Activated CD4-positive, alpha-beta T cell treated with anti-CD3 and anti-CD28 coated beads, Interleukin-10, Interleukin-2, amounts not matched to agents 100 ng/mL and 50 ng/mL, durations not matched to agents 16 hours and 8 hours (primary cell): ENCODE results near the gene KIF6.
A peak's percentile ranks its signal among the peaks of the same experiment; 100 is the strongest.

ENCODE experiments used
- DNase-seq: peaks from one replicate; pipeline ENCODE4 v3.0.0-alpha.2; 2020

The KIF6 gene

DNA sequence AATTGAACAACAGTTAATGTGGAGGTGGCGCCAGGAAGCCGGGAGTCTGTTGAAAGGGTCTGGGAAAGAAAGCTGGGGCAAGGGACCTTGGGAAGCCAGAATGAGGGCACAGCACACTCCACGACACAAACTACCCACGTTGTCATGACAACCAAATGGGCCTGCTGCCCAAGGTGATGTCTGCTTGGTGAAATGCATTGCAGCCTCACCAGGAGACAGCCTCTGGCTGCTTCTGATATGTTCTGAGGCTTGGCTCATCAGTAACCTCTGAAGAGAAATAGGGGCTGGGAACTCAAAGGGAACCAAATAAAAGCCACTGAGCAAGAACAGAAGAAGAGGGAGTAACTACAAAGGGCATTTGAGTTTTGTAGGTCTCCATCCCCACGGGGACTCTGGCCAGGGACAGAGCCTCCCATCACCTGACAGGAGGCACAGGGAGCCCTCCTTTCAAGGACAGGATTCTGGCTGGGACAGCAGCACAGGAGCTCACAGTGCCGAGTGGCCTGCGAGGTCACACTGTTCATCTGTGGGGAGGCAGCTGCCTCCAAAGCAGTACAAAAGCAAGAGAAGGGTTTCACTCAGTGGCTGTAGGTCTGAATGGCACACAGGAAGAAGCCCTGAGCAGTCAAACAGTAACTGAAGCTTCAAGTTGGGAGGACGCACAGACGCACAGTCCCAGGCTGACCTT lies 358.1 kb downstream of the KIF6 start:
- no peak for DNase-seq

DNA sequence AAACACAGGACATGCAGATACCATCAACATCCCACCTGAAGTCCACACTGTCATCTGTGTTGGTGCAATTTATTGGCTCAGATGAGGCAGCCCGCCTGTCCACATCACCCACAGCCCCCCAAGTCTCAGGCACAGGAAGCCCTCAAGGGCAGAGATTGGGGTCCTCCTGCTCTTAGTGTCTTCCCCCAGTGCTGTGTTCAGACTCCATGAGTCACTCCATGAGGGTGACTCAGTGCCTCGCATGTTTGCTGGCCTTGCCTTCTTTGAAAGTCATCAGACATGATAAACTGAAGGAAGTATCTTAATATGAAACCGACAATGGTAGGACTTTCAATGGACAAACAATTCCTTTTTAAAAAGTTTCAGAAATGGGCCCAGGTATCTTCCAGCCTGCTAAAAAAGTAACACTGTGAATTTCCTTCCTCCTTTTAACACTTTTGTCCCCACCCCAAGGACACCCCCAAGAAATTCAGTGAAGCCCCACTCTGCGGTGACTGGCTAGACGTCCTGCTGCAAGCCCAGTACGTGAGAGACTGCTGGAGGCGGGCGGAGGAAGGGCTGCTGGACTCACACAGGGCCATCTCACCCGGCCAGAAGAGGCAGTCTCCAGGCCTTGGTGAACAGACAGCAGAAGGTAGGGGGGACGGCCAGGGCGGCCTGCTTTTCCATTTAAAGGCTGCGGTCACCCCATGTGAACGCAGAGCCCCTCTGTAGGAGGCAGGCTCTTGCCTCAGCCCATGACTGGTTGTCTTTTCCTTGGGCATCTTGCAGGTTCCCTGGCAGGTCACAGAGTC lies 359.7 kb downstream of the KIF6 start:
- DNase-seq: no peak

DNA sequence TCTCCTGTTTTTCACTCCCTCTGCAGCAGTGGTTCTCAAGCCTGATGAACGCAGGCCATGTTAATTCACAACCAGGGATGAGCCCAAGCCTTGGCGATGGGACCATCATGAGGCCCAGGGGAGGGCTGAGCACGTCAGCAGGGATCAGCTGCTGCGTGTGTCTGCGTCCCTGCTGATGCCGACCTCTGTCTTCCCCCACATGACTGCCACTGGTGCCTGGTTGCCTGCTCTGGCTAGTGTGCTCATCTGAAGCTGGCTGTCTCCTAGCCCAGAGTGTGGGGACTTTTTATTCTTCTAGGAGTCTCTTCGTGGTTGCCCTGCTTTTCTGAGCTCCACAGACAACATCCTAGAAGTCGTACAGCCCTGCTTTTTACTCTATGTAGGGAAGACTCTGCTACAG lies 361.9 kb downstream of the KIF6 start:
- DNase-seq: no peak

DNA sequence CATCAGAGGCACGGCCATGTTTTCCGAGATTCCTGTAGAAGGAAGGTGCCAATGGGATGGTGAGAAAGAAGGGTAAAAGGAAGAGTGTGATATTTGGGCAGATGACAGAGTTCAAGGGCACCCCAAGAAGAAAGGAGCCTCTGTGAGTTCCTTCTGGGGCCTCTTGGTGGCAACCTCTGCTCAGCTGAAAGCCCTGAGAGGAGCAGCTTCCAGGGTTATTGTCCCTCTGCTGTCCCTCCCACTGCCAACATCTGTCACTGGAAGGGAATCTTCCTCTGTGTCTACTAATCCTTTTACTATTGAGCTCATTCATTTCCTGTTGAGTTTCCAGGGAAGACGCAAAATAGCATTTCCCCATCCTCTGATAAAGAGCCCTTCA lies 362.7 kb downstream of the KIF6 start:
- DNase-seq: no peak

DNA sequence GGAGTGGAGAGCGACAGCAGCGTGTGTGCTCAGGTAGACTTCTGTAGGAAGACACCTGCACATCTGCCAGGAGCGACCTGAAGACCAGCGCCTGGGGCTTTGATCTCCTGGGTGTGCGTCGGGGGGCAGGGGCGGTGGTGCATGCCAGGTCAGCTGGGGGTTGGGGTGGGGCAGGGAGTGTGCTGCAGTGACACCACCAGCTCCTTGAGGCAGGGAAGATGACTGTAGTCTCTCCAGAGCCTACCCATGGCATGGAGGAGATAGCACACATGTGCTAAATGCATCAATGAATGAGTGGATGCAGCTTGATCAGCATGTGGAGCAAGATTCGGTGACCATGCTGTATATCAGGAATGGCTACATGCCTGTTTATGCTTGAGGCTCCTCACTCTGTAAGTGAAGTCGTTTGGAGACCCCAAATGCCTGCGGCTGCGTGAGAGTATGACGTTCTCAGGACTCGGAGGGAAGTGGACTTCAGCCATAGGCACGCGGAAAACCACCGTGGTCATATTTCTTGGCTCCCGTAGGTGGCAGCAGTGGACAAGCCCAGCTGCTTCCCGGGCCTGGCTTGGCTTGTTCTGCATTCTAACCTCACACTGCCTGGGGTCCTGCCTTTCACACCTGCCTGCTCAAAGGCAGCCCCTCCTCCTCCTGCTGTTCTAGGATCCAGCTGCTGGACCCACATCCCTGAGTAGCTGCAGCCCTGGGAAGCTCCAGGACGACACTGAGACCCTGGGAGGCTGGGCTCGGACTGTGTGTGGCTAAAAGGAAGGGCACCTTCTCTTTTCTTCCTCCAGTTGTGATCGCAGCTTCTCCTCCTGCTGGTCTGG lies 363.3 kb downstream of the KIF6 start:
- peak; percentile 58 for DNase-seq

DNA sequence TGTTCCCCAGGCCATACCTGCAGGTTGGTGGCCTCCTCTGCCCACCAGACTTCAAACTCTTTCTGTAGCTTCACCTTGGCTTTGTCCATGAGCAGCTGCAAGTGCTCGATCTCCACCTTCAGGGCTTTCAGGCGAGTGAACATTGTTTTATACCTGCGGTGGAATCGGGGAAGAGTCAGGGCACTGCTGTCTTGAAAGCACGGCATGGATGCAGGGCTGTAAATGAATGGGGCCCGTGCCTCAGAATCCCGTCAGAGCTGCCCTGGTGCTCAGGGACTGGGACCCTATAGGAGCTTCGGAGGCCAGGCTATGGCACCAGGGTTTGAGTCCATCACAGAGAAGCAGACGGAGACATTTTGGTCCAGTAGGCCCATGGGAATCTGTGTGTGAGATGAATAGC lies 364.8 kb downstream of the KIF6 start:
- no peak for DNase-seq

DNA sequence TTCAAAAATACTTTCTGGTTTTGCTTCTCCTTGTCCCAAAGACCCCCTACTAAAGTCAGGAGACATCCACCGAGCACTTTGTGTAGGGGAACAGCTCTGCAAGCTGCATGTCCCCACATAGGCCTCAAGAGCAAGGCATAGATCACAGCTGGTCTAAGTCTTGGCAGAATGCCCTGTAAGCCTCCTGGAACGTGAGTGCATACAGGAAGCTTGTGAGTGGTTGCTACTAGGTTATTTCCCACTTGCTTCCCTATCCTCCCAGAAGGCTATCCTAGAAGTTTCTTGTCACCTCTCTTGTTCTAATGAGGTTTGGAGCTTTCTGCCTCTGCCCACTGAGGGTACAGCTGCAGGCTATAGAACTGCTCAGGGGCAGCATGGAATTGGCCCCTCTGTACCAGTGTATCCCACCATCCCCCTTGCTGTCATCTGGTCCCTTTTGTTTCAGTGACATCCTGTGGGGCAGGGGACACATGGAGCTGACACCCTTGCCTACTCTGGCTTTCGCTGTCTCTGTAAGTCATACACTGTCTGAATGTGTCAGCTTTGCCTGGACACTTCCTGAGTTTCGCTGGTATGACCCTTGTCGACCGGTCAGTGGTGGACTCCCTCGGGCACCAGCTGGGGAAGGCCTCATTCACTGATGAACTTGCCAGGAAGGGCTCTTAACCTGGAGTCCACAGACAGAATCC lies 367.1 kb downstream of the KIF6 start:
- no peak for DNase-seq

DNA sequence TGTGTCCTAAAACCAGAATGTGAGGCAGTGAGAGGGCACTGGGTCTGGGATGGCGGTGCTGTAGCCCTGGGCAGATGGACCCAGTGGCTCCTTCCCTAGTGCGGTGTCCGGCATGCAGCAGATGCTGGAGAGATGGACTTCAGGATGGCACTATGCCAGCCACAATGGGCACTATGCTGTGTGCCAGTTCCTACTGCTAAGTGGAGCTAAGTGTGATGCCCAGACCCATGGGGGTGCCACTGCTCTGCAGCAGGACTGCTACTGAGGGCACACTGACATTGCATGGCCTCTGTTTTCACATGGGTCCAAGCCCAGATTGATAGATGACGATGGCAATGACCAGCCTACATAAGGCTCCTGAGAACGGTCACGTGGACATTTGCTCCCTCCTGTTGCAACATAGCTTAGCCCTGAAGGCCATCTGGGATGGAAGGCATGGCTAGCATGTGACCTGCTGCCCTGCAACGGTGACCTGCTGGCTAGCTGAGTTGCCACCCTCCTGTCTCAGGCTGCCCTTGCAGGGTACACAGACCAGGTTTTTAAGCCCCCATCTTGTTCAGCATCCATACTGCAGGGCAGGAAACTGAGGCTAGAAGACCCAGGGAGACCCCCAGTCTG lies 371.4 kb downstream of the KIF6 start:
- no peak for DNase-seq

DNA sequence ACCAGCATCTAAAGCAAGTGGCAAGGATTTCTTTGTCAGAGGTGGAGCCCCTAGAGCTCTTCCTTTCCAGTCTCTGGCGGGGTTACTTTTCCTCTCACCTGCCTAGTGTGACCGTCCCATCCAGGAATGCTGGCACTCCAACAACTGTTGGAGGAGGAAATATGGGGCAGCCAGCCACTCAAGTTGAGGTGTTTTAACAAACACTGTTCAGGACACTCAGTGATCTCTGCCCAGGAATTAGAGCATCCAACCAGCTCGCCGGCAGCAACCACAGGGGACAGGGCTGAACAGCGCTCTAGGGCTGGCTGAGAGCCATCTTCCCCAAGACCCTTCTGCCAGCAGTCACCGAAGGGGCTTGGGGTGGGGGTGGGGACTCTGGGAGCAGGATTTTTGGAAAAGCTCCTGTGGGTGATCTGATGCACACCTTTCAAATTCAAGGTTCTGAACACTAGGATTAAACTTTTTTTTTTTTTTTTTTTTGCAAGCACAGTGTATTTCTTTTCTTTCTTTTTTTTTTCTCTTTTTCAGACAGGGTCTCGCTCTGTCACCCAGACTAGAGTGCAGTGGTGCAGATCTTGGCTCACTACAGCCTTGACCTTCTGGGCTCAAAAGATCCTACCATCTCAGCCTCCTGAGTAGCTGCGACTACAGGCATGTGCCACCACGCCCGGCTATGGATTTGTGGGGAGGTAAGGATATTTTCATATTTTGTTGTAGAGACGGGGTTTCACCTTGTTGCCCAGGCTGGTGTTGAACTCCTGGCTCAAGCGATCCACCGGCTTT lies 374.3 kb downstream of the KIF6 start:
- DNase-seq: no peak

DNA sequence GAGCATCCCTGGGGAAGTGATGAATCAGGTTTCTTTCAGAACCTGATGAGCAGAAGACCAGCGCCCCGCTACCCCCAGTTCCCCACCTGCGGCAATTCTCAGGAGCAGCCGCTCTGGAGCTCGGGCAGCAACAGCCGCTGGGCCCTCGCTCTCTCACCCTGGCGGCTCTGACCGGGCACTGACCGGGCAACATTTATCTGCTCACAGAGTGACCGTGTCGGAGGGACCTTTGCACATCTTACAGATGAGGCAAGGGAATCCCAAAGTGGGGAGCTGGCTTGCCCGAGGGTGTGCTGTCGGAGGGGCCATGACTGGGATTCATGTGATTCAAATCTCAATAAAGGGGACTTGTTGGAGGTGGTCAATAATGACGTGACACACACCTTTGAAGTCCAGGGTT lies 376.5 kb downstream of the KIF6 start:
- DNase-seq: no peak

DNA sequence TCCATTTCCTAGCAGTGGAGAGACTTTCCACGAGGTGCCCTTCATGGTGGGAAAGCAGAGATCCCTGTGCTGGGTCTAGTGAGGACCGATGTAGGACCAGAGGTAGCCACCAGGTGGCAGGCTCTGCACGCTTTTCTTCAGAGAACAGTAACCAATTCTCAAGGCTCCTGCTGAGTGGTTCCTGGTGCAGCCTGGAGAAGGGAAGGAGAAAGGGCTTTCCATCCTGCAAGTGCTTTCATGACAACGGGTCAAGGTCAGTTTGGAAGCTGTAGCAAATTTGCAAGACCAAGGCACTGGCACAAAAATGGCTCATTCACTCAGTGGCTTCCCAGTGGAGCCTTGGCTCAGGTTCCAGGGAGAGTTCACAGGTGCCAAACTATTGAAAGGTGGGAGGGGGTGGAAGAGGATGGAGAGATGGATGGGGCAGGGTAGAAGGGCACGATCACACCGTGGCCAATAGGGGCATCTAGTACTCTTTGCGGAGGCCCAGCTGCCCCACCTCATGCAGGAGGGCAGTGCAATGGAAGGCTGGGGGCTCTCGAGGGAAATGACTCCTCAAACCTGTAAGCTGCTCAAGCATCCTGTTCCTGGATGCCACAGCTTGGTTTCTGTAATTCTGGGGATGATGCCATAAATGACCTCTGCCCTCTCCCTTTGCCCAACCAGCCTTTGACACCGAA lies 377.2 kb downstream of the KIF6 start:
- peak; percentile 66 for DNase-seq

DNA sequence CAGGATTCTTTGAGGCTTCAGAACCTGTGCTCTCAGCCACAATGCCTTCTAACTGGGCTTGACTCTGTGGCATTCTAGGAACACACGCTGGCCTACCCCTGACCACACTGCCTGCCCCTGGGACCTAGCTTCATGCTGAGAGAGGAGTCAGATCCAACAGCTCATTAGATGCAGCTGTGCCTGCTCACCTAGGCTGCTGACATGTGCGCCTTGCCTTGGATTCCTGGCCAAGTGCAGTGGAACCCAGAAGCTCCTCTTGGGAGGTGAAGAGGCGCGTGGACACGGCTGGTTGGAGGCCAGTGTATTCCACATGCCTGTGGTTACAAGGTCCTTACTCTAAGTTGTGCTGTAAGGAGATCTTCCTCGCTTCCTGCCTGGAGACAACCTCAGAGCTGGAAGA lies 378.0 kb downstream of the KIF6 start:
- no peak for DNase-seq

DNA sequence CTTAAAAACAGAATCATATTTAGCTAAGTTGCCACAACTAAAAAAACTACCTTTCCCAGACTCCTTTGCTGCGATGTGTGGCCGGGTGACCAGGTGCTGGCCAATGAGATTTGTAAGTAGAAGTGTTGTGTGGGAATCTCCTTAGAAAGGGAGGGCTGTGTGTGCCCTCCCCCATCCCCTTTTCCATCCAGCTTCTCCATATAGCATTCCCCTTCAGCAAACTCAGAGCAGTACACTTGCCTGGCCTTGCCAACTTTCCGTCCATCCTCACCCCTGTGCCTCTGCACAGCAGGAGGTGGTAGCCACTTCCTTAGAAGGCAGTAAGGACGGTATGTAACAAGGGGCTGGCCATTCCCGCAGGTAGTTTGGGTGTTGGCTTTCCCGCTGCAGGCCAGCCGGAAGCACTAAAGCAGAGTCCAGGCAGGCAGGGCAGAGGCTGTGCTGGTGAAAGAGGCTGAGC lies 380.4 kb downstream of the KIF6 start:
- DNase-seq: no peak

DNA sequence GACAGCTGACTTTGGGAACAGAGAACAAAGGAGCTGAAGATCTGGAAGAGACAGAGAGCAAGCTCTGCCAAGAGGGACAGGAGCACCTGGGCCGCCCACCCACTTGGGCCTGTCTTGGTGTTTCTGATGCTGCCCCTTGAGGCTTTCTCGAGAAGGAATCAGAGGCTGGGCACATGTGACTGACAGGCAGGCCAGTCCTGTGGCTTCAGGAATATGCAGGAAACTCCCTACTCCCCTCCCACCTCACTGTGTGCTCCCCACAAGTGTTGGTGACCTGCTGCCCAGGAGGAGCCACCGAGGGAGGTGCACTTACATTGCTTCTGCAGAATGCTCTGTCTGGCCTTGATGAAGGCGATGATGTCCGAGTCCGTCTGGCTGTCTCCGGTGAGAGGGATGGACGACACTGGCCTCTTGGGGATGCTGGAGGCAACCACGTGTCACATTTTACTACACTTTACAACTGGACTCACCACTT lies 381.8 kb downstream of the KIF6 start:
- no peak for DNase-seq

DNA sequence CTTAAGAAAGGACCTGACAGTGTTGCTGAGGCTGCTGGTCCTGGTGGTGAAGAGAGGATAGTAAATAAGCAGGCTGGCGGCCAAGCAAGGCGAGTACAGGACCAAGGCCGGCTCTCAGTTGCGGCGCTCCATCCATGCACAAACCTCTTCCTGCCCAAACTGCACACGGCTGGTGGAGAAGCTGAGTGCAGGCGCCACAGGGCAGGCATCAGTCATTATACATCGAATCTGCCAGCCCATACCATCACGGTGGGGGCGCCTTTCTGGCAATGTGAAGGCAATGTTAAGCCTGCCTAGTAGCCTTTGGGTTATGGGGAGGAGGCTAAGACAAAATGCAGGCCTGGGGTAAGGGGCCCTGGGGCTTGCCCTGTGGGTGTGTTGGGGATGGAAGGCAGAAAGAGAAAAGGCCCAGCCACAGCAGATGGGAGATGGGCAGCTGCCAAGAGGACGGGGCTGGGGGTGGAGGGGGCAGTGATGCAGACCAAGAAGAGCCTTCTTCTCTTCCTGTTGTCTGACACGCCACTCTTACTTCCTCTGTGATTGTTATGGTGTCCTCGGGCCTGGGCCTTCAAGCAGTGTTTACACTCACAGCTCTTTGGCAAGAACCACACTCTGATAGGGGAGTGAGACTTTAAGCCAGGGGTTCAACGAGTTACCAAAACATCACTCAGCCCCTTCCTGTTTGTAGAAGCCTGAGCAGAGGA lies 382.4 kb downstream of the KIF6 start:
- DNase-seq: no peak

DNA sequence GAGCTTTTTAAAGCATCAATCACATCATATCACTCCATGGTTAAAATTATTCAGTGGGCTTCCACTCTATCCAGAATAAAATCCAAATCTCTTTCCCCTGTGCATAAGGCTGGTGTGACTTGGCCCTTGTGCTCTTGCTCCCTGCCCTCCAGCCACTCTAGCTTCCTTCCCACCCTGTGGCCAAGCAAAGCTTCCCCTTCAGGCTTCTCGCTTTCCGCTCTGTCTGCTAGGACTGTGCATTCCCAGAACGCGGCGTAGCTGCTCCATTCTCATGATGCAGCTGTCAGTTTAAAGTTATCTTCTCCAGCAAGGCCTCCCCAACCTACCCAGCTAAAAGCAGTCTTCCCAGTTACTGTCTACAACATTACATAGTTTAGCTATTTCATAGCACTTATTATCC lies 383.3 kb downstream of the KIF6 start:
- no peak for DNase-seq

DNA sequence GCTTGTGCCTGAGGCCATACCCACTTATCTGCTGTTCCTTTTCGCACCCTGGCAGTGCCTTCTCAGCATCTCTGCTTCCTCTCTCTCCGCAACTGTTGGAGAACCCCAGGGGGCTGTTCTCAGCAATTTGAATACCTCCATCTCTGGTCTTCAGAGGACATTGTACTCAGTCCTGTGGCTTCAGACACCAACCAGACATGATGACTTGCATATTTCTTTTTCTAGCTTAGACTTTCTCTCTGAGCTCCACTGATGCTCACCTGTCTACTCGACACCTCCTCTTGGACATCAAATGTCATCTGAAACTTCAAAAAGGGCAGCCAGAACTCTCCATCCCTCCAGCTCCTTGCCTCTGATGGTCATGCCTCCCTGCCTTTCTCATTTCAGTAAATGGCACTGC lies 383.9 kb downstream of the KIF6 start:
- DNase-seq: no peak

DNA sequence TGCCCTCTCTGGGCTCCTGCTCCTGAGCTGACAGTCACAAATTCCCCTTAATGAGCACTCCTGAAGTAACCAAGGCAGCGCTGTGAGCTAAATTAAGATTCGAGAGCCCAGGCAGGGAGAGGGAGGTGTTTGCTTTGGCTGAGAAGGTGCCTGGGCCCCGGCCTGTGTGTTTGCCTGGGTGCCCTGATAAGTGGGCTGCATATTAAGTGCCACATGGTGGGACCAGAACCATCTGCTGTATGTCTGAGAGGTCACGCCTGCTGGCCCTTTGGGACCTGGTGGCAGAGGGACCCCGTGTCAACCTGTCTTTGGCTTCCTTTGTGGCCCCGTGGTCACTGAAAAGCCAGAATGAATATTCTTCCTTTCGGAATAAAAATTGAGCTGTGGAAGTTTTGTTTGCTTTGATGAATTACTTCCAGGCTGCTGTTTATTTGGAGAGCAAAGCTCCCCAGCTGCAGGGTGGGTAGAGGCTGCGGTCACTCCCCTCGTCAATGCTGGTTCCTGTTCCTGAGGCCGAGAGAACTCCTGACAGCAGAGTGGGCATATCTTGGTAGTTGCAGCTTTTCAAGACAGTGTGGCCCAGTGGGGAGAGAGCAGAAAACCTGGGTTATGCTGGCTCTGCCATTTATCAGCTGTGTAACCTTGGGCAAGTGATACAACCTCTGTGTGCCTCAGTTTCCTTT lies 385.2 kb downstream of the KIF6 start:
- no peak for DNase-seq

DNA sequence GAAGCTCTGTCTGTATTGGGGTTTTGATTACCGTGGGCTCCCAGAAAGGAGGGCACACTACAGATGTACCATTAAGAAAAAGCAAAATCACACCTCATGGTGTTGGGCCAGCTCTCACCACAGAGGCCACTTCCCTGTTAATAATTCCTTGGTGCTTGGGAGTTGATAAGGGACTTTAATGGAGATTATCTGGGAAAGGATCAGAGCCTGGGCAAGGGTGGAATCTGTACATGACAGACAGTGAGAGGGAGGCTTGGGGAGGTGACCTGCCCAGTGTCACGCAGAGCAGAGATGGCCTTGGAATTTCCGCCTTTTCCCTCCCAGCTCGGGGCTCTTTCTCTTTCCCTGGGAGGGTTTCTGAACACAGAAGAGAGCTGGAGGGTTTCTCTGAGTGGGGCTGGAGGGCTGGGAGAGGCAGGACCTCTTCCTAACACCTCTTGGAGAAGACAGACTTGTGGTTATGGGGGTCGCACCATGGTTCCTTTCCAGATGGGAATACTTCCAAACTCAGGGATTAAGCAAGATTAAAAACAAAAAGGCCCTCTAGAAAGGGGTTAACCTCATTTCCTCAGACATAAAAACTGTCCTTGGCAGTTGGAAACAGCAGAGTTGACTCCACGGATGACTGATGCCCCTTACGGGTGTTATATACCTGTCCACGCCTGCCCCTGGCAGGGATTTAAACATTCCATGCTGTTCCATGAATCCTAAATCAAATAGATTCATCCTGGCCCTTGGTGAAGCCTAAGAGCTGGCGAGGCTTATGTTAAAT lies 385.9 kb downstream of the KIF6 start:
- DNase-seq: no peak
